HepG2 (cell line): ENCODE measurements around the gene DHRS12.

ENCODE experiments used
- KLF13 ChIP-seq: sonication (generic); formaldehyde crosslinking; IDR thresholded peaks from 2 replicates; pipeline ENCODE4 v1.4.0; 2020; ENCODE audit warnings: mild to moderate bottlenecking, missing genetic modification reagents
- NFE2L2 ChIP-seq: fragments of 150-350 bp; IDR thresholded peaks from 2 replicates; pipeline ENCODE4 v1.6.1; 2014; ENCODE audit warnings: low read length
- PAWR ChIP-seq: sonication (generic); formaldehyde crosslinking; IDR thresholded peaks from 2 replicates; pipeline ENCODE4 v1.4.0; 2020; ENCODE audit warnings: missing genetic modification reagents, mild to moderate bottlenecking, borderline replicate concordance
- RFX5 ChIP-seq: IDR thresholded peaks from 2 replicates; pipeline ENCODE4 v1.6.1; 2011; ENCODE audit warnings: low read depth, low read length, improper control_type of control experiment
- SOX5 ChIP-seq: IDR thresholded peaks from 2 replicates; pipeline ENCODE4 v1.6.1; 2016; ENCODE audit warnings: borderline replicate concordance
- SOX6 ChIP-seq, 2 experiments: fragments of 450-650 bp in 1 of 2; sonication (generic) in 1 of 2; formaldehyde crosslinking in 1 of 2; IDR thresholded peaks; 2 replicates each; pipeline versions ENCODE4 v1.4.0 to v1.6.1; 2017 to 2020; ENCODE audit warnings: antibody characterized with exemption in 1 of 2, mild to moderate bottlenecking in 1 of 2, missing genetic modification reagents in 1 of 2
- SUZ12 ChIP-seq: fragments of 150-350 bp; IDR thresholded peaks from 2 replicates; pipeline ENCODE4 v1.6.1; 2014; ENCODE audit warnings: low read depth, low read length
- TEAD2 ChIP-seq: sonication (generic); formaldehyde crosslinking; IDR thresholded peaks from 2 replicates; pipeline ENCODE4 v1.9.0; 2021; ENCODE audit warnings: missing genetic modification reagents
- TF ChIP-seq, protein P1 (sequence below): sonication (generic); formaldehyde crosslinking; IDR thresholded peaks from 2 replicates; pipeline ENCODE4 v1.4.0; 2020; ENCODE audit warnings: missing genetic modification reagents, borderline replicate concordance
- TF ChIP-seq, protein P2 (sequence below): sonication (generic); formaldehyde crosslinking; IDR thresholded peaks from 2 replicates; pipeline ENCODE4 v1.4.0; 2020; ENCODE audit warnings: missing genetic modification reagents, borderline replicate concordance
- TF ChIP-seq, protein P3 (sequence below), 2 experiments: sonication (generic) in 1 of 2; formaldehyde crosslinking in 1 of 2; IDR thresholded peaks; 2 replicates each; pipeline versions ENCODE4 v1.4.0 to v1.6.1; 2018 to 2020; ENCODE audit warnings: missing genetic modification reagents in 2 of 2, borderline replicate concordance in 1 of 2, low read depth in 1 of 2, mild to moderate bottlenecking in 1 of 2, missing biosample characterization in 1 of 2
- TF ChIP-seq, protein P4 (sequence below): sonication (generic); formaldehyde crosslinking; IDR thresholded peaks from 2 replicates; pipeline ENCODE4 v1.4.0; 2020; ENCODE audit warnings: missing genetic modification reagents

DNA sequence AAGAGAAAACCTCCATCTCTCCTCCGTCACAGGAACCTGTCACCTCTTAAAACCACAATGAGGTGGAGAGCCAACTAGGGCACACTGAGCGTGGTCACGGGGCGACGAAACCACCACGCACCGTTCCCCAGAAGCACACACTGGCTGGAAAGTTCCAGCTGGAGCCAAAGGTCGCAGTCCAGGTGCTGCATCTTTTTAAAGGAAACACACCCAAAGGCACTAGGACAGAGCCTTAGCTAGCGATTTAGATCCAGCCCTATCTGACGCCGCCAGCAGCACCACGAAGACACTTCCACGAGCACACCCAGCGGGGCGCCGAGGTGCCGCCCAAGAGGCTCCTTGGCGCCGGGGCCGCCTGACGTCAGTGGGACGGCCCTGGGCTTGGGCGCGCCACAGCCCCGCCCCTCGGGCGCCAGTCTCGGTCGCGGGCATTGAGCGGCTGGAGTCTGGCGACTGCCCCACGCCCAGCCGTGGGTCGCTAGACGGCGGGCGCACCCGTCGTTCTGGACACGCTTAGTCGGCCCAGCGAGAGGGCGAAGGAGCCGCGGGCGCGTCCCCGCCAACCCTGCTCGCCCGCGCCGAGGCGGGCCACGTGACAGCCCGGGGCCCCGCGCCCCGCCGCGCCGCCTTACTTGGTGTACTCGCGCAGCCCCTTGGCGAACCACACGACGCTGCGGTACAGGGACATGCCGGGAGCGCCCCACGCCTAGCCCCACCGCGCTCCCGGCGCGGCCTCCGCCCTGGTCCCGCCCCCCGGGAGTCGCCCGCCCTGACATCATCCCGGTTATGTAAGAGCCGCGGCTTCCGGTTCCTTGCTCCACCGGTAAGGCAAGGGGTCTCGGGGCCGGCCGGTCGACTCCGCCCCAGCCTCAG, at the start of gene DHRS12:
- TF ChIP-seq SOX6 (IDR thresholded peaks at IDR 0.05) (no peak), SOX6 (CRISPR knock-in tag; IDR thresholded peaks at IDR 0.05) (0 out of 2 replicates have a peak, but pooled peaks have one; percentile 10), TEAD2 (no peak), NFE2L2 (no peak), PAWR (CRISPR knock-in tag) (no peak), SOX5 (CRISPR knock-in tag) (peak; percentile 18; the same call in 1 of the 2 replicates), RFX5 (no peak), SUZ12 (no peak), KLF13 (CRISPR knock-in tag) (no peak)
- TF ChIP-seq, protein P1, sequence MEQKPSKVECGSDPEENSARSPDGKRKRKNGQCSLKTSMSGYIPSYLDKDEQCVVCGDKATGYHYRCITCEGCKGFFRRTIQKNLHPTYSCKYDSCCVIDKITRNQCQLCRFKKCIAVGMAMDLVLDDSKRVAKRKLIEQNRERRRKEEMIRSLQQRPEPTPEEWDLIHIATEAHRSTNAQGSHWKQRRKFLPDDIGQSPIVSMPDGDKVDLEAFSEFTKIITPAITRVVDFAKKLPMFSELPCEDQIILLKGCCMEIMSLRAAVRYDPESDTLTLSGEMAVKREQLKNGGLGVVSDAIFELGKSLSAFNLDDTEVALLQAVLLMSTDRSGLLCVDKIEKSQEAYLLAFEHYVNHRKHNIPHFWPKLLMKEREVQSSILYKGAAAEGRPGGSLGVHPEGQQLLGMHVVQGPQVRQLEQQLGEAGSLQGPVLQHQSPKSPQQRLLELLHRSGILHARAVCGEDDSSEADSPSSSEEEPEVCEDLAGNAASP: no peak
- TF ChIP-seq, protein P2, sequence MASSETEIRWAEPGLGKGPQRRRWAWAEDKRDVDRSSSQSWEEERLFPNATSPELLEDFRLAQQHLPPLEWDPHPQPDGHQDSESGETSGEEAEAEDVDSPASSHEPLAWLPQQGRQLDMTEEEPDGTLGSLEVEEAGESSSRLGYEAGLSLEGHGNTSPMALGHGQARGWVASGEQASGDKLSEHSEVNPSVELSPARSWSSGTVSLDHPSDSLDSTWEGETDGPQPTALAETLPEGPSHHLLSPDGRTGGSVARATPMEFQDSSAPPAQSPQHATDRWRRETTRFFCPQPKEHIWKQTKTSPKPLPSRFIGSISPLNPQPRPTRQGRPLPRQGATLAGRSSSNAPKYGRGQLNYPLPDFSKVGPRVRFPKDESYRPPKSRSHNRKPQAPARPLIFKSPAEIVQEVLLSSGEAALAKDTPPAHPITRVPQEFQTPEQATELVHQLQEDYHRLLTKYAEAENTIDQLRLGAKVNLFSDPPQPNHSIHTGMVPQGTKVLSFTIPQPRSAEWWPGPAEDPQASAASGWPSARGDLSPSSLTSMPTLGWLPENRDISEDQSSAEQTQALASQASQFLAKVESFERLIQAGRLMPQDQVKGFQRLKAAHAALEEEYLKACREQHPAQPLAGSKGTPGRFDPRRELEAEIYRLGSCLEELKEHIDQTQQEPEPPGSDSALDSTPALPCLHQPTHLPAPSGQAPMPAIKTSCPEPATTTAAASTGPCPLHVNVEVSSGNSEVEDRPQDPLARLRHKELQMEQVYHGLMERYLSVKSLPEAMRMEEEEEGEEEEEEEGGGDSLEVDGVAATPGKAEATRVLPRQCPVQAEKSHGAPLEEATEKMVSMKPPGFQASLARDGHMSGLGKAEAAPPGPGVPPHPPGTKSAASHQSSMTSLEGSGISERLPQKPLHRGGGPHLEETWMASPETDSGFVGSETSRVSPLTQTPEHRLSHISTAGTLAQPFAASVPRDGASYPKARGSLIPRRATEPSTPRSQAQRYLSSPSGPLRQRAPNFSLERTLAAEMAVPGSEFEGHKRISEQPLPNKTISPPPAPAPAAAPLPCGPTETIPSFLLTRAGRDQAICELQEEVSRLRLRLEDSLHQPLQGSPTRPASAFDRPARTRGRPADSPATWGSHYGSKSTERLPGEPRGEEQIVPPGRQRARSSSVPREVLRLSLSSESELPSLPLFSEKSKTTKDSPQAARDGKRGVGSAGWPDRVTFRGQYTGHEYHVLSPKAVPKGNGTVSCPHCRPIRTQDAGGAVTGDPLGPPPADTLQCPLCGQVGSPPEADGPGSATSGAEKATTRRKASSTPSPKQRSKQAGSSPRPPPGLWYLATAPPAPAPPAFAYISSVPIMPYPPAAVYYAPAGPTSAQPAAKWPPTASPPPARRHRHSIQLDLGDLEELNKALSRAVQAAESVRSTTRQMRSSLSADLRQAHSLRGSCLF (CRISPR knock-in tag): no peak
- TF ChIP-seq, protein P3, sequence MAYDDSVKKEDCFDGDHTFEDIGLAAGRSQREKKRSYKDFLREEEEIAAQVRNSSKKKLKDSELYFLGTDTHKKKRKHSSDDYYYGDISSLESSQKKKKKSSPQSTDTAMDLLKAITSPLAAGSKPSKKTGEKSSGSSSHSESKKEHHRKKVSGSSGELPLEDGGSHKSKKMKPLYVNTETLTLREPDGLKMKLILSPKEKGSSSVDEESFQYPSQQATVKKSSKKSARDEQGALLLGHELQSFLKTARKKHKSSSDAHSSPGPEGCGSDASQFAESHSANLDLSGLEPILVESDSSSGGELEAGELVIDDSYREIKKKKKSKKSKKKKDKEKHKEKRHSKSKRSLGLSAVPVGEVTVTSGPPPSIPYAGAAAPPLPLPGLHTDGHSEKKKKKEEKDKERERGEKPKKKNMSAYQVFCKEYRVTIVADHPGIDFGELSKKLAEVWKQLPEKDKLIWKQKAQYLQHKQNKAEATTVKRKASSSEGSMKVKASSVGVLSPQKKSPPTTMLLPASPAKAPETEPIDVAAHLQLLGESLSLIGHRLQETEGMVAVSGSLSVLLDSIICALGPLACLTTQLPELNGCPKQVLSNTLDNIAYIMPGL (CRISPR knock-in tag; IDR thresholded peaks at IDR 0.05; ENCODE audit: borderline replicate concordance in 1 of 2, low read depth in 1 of 2): peak in 1 of 2 experiments; percentile 44; a peak in 1 of 4 replicates
- TF ChIP-seq, protein P4, sequence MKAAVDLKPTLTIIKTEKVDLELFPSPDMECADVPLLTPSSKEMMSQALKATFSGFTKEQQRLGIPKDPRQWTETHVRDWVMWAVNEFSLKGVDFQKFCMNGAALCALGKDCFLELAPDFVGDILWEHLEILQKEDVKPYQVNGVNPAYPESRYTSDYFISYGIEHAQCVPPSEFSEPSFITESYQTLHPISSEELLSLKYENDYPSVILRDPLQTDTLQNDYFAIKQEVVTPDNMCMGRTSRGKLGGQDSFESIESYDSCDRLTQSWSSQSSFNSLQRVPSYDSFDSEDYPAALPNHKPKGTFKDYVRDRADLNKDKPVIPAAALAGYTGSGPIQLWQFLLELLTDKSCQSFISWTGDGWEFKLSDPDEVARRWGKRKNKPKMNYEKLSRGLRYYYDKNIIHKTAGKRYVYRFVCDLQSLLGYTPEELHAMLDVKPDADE: no peak
